SK-N-MC (cell line): Measurements from ENCODE around the gene GPR160.

Source experiments
- EZH2 ChIP-seq: fragments of 200-600 bp; sonication (generic); IDR thresholded peaks from one replicate; pipeline ENCODE4 v1.6.1; 2017; ENCODE audit warnings: antibody characterized with exemption
- FOXP2 ChIP-seq: optimal IDR thresholded peaks from 2 replicates; pipeline ENCODE3; 2011; ENCODE audit warnings: mild to moderate bottlenecking, moderate library complexity; ENCODE audit not compliant: insufficient read depth; ENCODE audit errors: extremely low read length, control extremely low read depth
- POLR2AphosphoS5 ChIP-seq: IDR thresholded peaks from 2 replicates; pipeline ENCODE4 v1.6.1; 2012; ENCODE audit warnings: mild to moderate bottlenecking, low read depth, low read length, borderline replicate concordance

- no peak for TF ChIP-seq POLR2AphosphoS5
- TF ChIP-seq EZH2, result no peak
- TF ChIP-seq FOXP2, result no peak
Measured at GRCh38 chr3:170022336-170022735, 15.5 kb upstream of the GPR160 start.
